ENCODE results near the gene CCNI. TPM values are rescaled to one million over a fixed set of nuclear protein-coding genes. Genes with fewer than 3 reads are reported as not detected.

The CCNI gene
- total and polyA plus RNA-seq, 4 experiments from 2014 or later: 226 to 370 (median 356) TPM

GRCh38 chr4:77023920-77024319 lies 51.9 kb downstream of the CCNI start:
- peaks cover 9 to 10% (median 9%) of the 10 kb centered on the region in 4 donors for H3K4me1 Mint-ChIP-seq
- Histone ChIP-seq H3K4me1 (ENCODE audit: insufficient read depth, low read length) (peaks cover 9% of the 10 kb centered on the region), H3K27me3 (ENCODE audit: insufficient read depth, low read length) (no peaks in the 10 kb centered on the region), H3K36me3 (ENCODE audit: insufficient read depth, low read length) (no peaks in the 10 kb centered on the region), H3K9me3 (ENCODE audit: control insufficient read depth in 1 of 2, low read length in 2 of 2) (no peaks in the 10 kb centered on the region), H3K4me3 (ENCODE audit: low read length in 2 of 2) (no peak overlapping the region), H3K27ac (ENCODE audit: low read depth, low read length) (no peak overlapping the region)
- intact Hi-C loops (cut with micrococcal nuclease): no loop called here
- no peaks in the 10 kb centered on the region for H3K9me3 Mint-ChIP-seq
- no peak for DNase-seq
- no peaks in the 10 kb centered on the region for H3K27me3 Mint-ChIP-seq
- POLR2A ChIA-PET (ENCODE audit: partially characterized antibody): no interaction called here
- peaks cover 49 to 59% of the 10 kb centered on the region in 2 donors for H3K36me3 Mint-ChIP-seq
- H3K4me3 Mint-ChIP-seq: no peak overlapping the region
- CTCF ChIA-PET (ENCODE audit: partially characterized antibody): no interaction called here
- no peak overlapping the region for H3K27ac Mint-ChIP-seq

GRCh38 chr4:77022560-77023179 lies 53.1 kb downstream of the CCNI start:
- Mint-ChIP-seq H3K27me3 (no peaks in the 10 kb centered on the region), H3K27ac (no peak overlapping the region), H3K36me3 (peaks cover 43 to 56% of the 10 kb centered on the region in 2 donors), H3K4me3 (no peak overlapping the region), H3K4me1 (peaks cover 0 to 4% (median 2%) of the 10 kb centered on the region in 4 donors), H3K9me3 (no peaks in the 10 kb centered on the region)
- H3K27me3 ChIP-seq (ENCODE audit: insufficient read depth, low read length): no peaks in the 10 kb centered on the region
- DNase-seq: no peak
- H3K9me3 ChIP-seq (ENCODE audit: control insufficient read depth in 1 of 2, low read length in 2 of 2): no peaks in the 10 kb centered on the region
- no peaks in the 10 kb centered on the region for H3K4me1 ChIP-seq (ENCODE audit: insufficient read depth, low read length)
- ChIA-PET POLR2A (ENCODE audit: partially characterized antibody) (no interaction called here), CTCF (ENCODE audit: partially characterized antibody) (no interaction called here)
- H3K36me3 ChIP-seq (ENCODE audit: insufficient read depth, low read length): no peaks in the 10 kb centered on the region
- no peak overlapping the region for H3K4me3 ChIP-seq (ENCODE audit: low read length in 2 of 2)
- intact Hi-C loops (cut with micrococcal nuclease): no loop called here
- H3K27ac ChIP-seq (ENCODE audit: low read depth, low read length): no peak overlapping the region

GRCh38 chr4:77021614-77022089 lies 54.1 kb downstream of the CCNI start:
- no peaks in the 10 kb centered on the region for H3K9me3 Mint-ChIP-seq
- no peaks in the 10 kb centered on the region for H3K27me3 Mint-ChIP-seq
- no peak overlapping the region for H3K4me3 ChIP-seq (ENCODE audit: low read length in 2 of 2)
- POLR2A ChIA-PET (ENCODE audit: partially characterized antibody): no interaction called here
- CTCF ChIA-PET (ENCODE audit: partially characterized antibody): no interaction called here
- H3K36me3 ChIP-seq (ENCODE audit: insufficient read depth, low read length): no peaks in the 10 kb centered on the region
- no peak overlapping the region for H3K4me3 Mint-ChIP-seq
- DNase-seq: no peak
- no peak overlapping the region for H3K27ac ChIP-seq (ENCODE audit: low read depth, low read length)
- no peaks in the 10 kb centered on the region for H3K4me1 ChIP-seq (ENCODE audit: insufficient read depth, low read length)
- H3K27me3 ChIP-seq (ENCODE audit: insufficient read depth, low read length): no peaks in the 10 kb centered on the region
- H3K4me1 Mint-ChIP-seq: peaks cover 0 to 3% (median 0%) of the 10 kb centered on the region in 4 donors
- peaks cover 48 to 57% of the 10 kb centered on the region in 2 donors for H3K36me3 Mint-ChIP-seq
- H3K9me3 ChIP-seq (ENCODE audit: control insufficient read depth in 1 of 2, low read length in 2 of 2): no peaks in the 10 kb centered on the region
- intact Hi-C loops (cut with micrococcal nuclease): no loop called here
- no peak overlapping the region for H3K27ac Mint-ChIP-seq

- Mint-ChIP-seq H3K27ac (peak overlapping the region in 1 of 7 donors; percentile 6), H3K27me3 (no peaks in the 10 kb centered on the region), H3K9me3 (no peaks in the 10 kb centered on the region), H3K36me3 (peaks cover 47 to 61% of the 10 kb centered on the region in 2 donors), H3K4me3 (no peak overlapping the region), H3K4me1 (peaks cover 4 to 6% (median 5%) of the 10 kb centered on the region in 4 donors)
- H3K4me3 ChIP-seq (ENCODE audit: low read length in 2 of 2): no peak overlapping the region
- no peaks in the 10 kb centered on the region for H3K9me3 ChIP-seq (ENCODE audit: control insufficient read depth in 1 of 2, low read length in 2 of 2)
- no peak for DNase-seq
- ChIA-PET POLR2A (ENCODE audit: partially characterized antibody) (no interaction called here), CTCF (ENCODE audit: partially characterized antibody) (no interaction called here)
- intact Hi-C loops (cut with micrococcal nuclease): no loop called here
- H3K27me3 ChIP-seq (ENCODE audit: insufficient read depth, low read length): no peaks in the 10 kb centered on the region
- peaks cover 3% of the 10 kb centered on the region for H3K36me3 ChIP-seq (ENCODE audit: insufficient read depth, low read length)
- H3K4me1 ChIP-seq (ENCODE audit: insufficient read depth, low read length): no peaks in the 10 kb centered on the region
- no peak overlapping the region for H3K27ac ChIP-seq (ENCODE audit: low read depth, low read length)
Observed at GRCh38 chr4:77020017-77020416, 55.8 kb downstream of the CCNI start.

- no peak overlapping the region for H3K27ac Mint-ChIP-seq
- Histone ChIP-seq H3K9me3 (ENCODE audit: control insufficient read depth in 1 of 2, low read length in 2 of 2) (no peaks in the 10 kb centered on the region), H3K36me3 (ENCODE audit: insufficient read depth, low read length) (peaks cover 5% of the 10 kb centered on the region), H3K27me3 (ENCODE audit: insufficient read depth, low read length) (no peaks in the 10 kb centered on the region), H3K27ac (ENCODE audit: low read depth, low read length) (no peak overlapping the region), H3K4me3 (ENCODE audit: low read length in 2 of 2) (no peak overlapping the region), H3K4me1 (ENCODE audit: insufficient read depth, low read length) (no peaks in the 10 kb centered on the region)
- ChIA-PET POLR2A (ENCODE audit: partially characterized antibody) (no interaction called here), CTCF (ENCODE audit: partially characterized antibody) (interaction anchor here (0.7 to 1.0 kb wide), 2 partner anchors 9 to 30 kb away, joined by 3 read pairs; no protein-coding TSS in a partner anchor)
- H3K4me3 Mint-ChIP-seq: no peak overlapping the region
- DNase-seq: no peak
- no peaks in the 10 kb centered on the region for H3K9me3 Mint-ChIP-seq
- H3K27me3 Mint-ChIP-seq: no peaks in the 10 kb centered on the region
- H3K36me3 Mint-ChIP-seq: peaks cover 38% of the 10 kb centered on the region in 2 donors
- peaks cover 9 to 34% (median 28%) of the 10 kb centered on the region in 4 donors for H3K4me1 Mint-ChIP-seq
- intact Hi-C loops (cut with micrococcal nuclease): no loop called here
Observed at GRCh38 chr4:77015390-77015789, 60.4 kb downstream of the CCNI start.

GRCh38 chr4:77014256-77014655 lies 61.5 kb downstream of the CCNI start:
- H3K9me3 Mint-ChIP-seq: no peaks in the 10 kb centered on the region
- H3K9me3 ChIP-seq (ENCODE audit: control insufficient read depth in 1 of 2, low read length in 2 of 2): no peaks in the 10 kb centered on the region
- intact Hi-C loops (cut with micrococcal nuclease): no loop called here
- peaks cover 13 to 42% (median 33%) of the 10 kb centered on the region in 4 donors for H3K4me1 Mint-ChIP-seq
- no peak for DNase-seq
- peak overlapping the region in 1 of 7 donors; percentile 11 for H3K27ac Mint-ChIP-seq
- H3K4me3 Mint-ChIP-seq: peak overlapping the region in 1 of 8 donors; percentile 2
- H3K27ac ChIP-seq (ENCODE audit: low read depth, low read length): no peak overlapping the region
- CTCF ChIA-PET (ENCODE audit: partially characterized antibody): no interaction called here
- H3K36me3 ChIP-seq (ENCODE audit: insufficient read depth, low read length): peaks cover 5% of the 10 kb centered on the region
- peaks cover 8% of the 10 kb centered on the region for H3K4me1 ChIP-seq (ENCODE audit: insufficient read depth, low read length)
- POLR2A ChIA-PET (ENCODE audit: partially characterized antibody): interaction anchor here (0.7 kb wide), 1 partner anchor 58 kb away, joined by 3 read pairs; no protein-coding TSS in a partner anchor
- H3K27me3 Mint-ChIP-seq: no peaks in the 10 kb centered on the region
- H3K27me3 ChIP-seq (ENCODE audit: insufficient read depth, low read length): no peaks in the 10 kb centered on the region
- H3K4me3 ChIP-seq (ENCODE audit: low read length in 2 of 2): no peak overlapping the region
- peaks cover 27 to 28% of the 10 kb centered on the region in 2 donors for H3K36me3 Mint-ChIP-seq

- intact Hi-C loops (cut with micrococcal nuclease): no loop called here
- CTCF ChIA-PET (ENCODE audit: partially characterized antibody): interaction anchor here (1.5 kb wide), 1 partner anchor 33 kb away, joined by 8 read pairs; no protein-coding TSS in a partner anchor
Observed at GRCh38 chr4:77012726-77013125, 63.1 kb downstream of the CCNI start.

More at GRCh38 chr4:77012726-77013125, 63.1 kb downstream of the CCNI start:
- H3K27ac ChIP-seq (ENCODE audit: low read depth, low read length): no peak overlapping the region
- no peaks in the 10 kb centered on the region for H3K27me3 Mint-ChIP-seq
- peaks cover 24% of the 10 kb centered on the region for H3K4me1 ChIP-seq (ENCODE audit: insufficient read depth, low read length)
- no peaks in the 10 kb centered on the region for H3K9me3 ChIP-seq (ENCODE audit: control insufficient read depth in 1 of 2, low read length in 2 of 2)
- POLR2A ChIA-PET (ENCODE audit: partially characterized antibody): no interaction called here
- no peak overlapping the region for H3K4me3 Mint-ChIP-seq
- H3K4me1 Mint-ChIP-seq: peaks cover 26 to 57% (median 48%) of the 10 kb centered on the region in 4 donors
- H3K27me3 ChIP-seq (ENCODE audit: insufficient read depth, low read length): no peaks in the 10 kb centered on the region
- H3K27ac Mint-ChIP-seq: no peak overlapping the region
- no peak overlapping the region for H3K4me3 ChIP-seq (ENCODE audit: low read length in 2 of 2)
- peaks cover 5% of the 10 kb centered on the region for H3K36me3 ChIP-seq (ENCODE audit: insufficient read depth, low read length)
- no peaks in the 10 kb centered on the region for H3K9me3 Mint-ChIP-seq
- H3K36me3 Mint-ChIP-seq: peaks cover 21 to 23% of the 10 kb centered on the region in 2 donors
- DNase-seq: no peak

Measured in CD4-positive, alpha-beta memory T cell (primary cell).